ENCODE results near the gene HOXD13.
A peak's percentile ranks its signal among the peaks of the same experiment; 100 is the strongest.

The HOXD13 gene

DNA sequence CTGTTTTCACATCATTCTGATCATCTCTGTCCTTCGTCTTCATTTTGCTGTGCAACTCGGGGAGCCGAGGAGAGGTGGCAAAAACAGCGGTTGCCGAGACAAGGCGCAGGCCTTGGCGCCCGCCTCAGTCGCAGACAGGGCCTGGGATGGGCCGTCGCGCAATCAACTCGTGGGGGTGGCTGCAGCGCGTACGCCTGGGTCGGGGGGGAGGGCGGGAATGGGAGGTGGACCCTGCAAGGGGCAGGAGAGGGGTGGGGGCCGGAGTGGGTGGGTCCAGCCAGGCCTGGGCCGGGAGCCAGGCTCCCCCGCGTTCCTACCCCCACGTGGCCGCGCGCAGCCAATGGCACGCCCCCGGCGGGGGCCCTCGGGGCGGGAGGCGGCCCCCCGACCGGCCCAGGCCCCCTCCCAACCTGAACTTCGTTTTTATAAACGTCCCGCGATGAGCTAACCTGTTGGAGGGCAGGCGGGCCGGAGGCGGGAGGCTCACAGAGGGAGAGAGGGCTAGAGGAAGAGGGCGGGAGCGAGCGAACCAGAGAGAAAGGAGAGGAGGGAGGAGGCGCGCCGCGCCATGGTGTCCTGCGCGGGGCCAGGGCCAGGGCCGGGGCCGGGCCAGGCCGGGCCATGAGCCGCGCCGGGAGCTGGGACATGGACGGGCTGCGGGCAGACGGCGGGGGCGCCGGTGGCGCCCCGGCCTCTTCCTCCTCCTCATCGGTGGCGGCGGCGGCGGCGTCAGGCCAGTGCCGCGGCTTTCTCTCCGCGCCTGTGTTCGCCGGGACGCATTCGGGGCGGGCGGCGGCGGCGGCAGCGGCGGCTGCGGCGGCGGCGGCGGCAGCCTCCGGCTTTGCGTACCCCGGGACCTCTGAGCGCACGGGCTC is at the start of gene HOXD13:
TSS of gene HOXD13 (plus strand) at position 452 of the 875 bp plus-strand sequence. CDS start at position 622, 170 bp downstream.
- peak; percentile 84 for DNase-seq

DNA sequence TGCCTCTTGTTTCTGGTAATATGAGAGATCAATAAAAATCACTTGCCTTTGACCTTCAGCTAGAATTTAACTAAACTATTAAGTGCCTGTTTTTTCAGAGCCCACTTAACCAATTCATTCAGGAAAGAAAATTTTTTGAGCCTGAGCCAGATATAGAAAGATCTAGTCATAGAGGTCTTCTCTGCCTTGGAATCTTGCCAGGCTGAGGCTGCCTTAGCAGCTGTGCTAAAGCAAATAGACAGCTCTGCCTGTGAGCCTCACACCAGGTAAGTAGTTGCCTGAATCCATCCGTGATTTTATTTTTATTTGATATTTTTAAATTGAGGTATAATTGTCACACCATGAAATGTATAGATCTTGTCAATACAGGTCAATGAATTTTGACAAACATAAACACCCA is 36.1 kb upstream of the HOXD13 start:
- peak; percentile 68 for DNase-seq

DNA sequence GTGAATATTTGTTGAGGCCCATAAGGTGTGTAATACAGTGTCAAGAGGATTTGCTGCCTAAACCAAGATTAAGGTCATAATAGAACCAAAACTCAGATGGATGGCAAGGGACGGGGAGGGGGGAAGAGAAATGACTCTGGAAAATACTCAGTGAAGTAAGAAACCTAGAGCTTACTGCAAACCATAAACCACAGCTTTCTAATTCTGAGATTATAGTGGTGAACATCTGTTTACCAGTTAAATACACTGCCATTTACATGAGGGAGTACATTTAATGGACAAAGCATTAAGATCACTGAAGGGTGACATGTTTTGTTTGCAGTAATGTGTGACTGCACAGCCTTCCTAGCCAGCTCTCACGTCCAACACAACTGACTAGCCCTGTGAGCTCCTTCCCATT is 28.6 kb upstream of the HOXD13 start:
- DNase-seq: no peak

DNA sequence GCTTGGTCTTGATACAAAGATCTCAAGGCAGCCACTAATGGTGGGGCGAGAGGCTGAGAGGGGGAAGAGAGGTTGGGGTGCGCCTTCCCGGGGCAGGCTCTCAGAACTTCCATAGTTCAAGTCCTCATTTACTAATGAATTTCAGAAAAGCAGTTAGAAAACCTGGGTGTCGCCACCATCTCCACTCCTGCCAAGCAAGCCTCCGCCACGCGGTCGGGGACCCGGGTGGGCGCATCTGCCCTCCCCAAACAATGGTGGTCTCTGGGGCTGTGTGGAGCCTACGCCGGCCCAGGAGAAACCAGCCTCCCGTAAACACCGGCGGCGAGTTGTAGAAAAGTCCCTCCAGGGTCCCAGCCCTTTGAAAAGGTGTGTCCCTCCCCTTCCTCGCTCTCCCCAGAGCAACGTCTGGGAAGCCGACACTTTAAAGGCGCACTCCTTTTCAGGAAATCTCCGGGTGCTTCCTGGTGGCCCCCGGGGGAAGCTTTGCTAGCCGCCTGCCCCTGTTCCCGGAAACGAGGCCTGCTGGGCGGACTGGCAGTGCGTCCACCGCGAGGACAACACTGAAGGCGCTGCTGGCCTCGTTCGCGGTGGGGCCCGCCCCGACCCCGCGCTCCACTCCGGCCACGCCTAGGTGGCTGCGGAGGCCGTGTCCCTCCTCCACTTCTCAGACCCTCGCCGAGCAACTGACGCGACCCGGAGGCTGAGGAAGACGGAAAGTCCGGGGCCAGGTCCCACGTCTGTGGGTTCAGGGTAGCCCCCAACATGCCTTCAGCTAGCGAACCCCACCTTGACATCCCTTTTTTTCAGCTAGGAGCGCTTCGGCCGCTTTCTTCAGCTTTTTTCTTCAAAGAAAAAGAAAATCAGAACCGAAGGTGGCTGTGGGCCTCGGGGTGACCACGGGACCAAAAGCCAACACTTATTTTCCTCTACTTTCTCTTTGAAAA is 25.6 kb upstream of the HOXD13 start:
- DNase-seq: no peak

DNA sequence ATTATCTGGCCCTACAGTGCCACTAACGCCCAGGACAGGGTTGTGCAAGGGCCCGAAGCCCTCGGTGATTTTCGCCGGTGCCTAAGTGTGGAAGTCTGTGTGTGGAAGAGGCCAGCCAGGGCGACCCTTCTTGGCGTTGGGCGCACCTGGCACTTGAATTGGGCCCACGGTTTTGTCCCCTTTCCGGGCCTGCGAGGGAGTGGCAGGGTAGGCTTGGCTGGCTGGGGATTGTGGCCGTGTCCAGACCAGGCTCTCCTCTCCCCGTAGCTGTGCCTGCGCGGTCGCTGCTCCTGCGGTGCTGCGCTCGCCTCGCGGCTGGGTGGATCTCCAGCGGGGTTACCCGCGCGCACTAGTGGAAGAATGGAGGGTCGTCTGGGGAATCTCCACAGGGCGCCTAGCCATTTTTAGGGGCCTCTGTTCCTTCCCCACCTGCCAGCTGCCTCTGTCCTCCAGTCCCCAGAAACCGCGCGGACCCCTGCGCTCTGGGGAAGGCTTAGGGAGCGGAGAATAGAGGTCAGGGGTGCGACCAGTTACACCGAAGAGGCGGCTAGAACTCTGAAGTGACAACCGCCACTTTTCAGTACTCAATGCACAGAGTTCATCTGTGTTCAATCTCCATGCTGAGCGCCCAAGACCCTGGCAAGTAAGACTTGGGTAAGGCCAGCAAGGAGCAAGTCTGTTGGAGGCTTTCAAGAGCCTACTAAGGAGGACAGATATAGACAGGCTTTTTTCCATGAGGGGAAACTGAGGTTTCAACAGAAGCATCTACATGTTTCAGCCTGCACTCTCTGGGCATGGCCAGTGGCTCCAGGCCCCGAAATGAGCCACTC is 24.7 kb upstream of the HOXD13 start:
- no peak for DNase-seq

DNA sequence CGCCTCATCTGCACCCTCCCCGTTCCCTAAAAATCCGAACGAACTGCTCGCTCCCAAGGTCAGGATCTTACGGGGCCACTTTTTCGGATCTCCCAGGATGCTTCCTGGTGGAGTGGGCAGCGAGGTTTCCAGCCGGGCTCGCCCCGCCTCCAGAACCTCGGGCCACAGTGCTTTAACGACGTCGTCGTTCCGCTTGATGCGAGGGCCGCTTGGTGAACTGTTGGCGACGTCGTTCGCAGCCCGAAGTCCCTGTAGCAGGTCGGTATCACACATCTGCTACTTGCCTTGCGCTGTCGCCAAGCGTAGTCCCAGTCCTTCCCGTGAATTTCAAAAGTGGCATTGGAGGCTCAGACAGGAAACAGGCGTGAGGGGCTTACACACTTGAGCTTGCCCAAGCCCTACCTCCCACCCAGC is 24.1 kb upstream of the HOXD13 start:
- no peak for DNase-seq

DNA sequence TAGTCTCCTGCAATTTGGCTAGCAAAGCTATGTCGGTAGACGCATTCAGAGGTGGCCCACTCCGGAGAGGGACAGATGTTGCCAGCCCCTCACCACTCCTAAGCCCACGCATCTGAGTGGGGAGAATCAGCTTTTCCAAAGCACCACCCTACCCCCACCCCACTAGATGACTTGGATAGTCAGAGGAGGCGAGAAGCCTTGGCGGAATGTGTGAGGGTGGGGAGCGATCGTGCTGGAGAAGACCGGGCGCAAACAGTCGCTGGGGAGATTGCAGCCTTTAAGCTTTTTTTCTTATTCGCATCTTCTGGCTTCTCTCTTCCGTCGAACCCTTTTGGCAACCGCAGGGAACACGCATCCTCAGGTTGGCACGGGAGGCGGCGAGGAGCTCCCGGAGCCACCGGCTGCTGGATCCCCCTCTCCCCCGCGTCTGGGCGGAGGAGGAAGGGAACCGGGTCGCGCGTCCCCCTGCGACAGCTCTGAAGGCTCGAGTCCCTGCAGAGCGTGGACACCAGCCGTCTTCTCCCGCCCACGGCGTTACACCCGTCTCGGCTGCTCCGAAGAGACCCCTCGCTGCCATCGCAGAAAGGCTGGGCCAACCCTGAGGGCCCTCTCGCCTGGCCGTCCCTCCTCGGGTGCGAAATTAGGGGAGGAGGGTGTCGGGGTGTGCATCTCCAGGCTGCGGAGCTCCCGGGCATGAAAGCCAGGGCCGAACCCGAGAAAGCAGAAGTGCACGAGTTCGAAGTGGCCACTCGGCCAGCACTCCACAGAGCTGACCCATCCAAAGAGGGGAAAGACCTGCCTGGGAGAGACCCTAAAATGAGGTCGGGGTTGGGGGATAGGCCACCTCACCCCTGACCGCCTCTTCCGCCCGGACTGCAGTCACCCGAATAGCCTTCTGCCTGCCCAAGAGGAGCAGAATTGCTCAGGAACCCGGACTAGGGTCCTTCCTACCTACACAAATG is 20.9 kb upstream of the HOXD13 start:
- DNase-seq: no peak

DNA sequence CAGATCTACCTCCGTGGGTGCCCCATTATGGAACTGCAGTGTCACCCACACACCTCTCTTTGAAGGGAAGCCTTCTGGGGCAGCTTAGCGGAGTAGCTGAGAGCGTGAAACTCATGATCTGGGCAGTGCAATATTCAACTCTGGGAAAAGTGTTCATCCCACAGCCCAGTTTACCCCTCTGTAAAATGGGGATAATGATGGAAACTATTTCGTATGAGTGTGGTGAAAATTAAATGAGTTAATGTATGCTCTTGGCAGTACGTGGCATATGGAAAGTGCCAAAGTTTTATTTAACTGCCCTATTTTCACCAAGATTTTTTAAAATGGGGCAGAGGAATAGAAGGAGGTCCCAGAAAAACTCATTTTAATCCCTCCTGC is 20.2 kb upstream of the HOXD13 start:
- no peak for DNase-seq

DNA sequence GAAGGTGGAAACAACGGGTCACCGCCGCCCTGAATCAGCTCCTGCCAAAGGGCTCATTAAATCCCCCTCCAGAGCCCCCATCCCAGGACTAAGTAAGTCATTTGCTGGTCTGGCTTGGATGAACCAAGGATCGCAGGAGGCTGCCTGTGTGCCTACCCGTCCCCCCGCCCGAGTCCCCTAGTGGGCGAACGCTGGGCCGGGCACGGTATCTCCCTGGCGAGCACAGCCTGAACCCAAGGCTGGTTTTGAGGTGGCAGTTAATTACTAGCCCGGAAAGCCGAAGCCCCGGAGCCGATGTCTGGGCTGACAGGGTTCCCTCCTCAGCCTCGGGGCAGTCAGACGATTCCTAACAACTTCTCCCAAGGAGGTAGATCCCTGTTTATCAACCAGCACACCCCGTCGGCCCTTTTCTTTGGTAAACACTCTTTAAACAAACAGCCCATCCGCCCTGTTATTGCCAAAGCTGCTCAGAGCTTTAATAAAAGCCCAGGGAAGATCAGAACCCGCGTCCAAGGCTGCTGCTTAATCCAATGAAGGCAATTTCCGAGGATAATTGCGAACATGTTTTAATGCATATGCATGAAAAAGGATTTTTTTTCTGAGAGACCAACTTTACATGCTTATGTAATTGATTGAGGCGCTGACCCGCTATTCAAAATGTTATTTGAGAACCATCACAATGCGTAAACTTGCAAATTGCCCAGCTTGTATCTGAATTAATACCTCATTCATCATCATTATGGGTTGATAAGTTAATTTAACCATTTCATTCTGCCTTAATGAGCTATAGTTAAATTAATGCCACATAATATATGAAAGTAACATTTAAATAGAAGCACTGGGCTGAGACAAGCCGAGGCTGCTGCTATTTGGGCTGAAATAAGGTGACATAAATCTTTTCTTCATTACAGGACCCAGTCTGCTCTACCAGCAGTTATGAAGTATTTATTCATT is 19.3 kb upstream of the HOXD13 start:
- no peak for DNase-seq

DNA sequence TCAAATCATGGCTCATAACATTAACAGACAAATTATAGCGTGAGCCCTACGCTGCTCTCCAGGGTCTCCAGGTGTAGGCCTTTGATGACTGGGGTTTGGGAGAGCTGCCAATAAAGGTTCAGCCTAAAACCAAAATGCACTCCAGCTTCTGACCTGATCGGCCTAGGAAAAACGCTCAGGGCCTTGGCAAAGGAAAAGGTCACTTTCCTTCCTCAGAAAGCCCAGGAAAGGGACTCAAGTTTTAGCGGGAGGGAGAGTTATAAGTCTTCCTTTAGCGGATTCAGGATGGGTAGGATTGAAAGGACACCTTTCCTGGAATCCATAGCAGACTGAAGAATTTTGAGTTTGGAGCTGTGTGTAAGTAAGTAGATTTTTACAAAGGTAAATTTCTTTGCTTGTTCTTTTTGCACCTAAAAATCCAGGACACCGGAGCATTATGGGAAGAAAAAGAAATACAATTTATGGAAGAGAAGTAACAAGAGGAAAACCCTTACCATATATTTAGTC is 17.5 kb upstream of the HOXD13 start:
- no peak for DNase-seq

DNA sequence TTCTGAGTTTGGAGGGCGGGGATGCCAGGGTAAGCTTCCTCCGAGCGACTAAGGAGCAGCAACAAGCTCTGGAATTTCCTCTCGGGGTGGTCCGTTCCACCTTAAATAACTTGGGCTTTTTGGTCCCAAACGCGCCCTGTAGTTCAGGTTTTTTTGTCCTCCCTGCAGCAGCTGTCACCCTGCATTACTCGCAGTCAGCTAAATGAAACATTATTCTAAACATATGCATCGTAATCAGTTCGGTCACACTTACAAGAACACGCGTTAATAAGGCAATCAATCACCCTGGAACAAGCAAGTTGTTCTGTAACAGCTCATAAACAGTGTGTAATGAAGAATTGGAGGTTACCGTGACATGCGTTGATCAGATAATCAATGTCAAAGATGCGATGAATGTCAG is 17.0 kb upstream of the HOXD13 start:
- no peak for DNase-seq

DNA sequence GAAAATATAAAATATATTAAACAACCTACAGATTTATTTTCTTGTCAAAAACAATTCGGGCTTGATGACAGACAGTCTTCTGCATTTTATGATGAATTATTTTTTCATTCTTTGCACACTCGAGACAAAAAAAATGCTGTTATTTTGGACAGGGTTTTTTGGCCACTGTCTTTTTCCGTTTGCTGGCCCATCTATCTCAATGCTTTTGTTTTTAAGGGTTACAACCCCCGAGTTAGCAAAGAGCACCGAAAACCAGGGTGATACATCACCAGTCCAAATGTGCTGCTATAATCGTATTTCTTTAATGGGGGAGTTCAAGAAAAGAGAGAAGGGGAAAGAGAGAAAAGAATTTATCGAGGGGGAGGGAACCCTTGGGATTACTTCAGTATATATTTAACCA is 16.5 kb upstream of the HOXD13 start:
- DNase-seq: no peak

DNA sequence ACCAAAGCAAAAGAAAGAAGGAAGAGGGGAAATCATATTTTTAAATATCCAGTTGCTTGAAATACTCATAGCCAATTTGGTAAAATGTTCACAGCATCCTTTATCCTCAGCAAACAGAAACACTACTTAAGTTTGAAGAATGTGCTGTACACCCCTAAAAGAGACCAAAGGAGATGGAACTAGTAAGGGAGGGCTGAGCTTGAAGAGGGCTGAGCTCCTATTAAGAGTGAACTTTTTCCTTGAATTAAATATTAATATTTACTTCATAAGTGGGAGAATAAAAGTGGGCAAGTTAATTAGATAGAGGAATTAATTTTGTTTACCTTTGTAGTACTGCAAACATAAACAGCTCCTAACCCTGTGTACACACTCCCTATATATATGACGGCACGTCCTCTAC is 15.7 kb upstream of the HOXD13 start:
- DNase-seq: no peak

DNA sequence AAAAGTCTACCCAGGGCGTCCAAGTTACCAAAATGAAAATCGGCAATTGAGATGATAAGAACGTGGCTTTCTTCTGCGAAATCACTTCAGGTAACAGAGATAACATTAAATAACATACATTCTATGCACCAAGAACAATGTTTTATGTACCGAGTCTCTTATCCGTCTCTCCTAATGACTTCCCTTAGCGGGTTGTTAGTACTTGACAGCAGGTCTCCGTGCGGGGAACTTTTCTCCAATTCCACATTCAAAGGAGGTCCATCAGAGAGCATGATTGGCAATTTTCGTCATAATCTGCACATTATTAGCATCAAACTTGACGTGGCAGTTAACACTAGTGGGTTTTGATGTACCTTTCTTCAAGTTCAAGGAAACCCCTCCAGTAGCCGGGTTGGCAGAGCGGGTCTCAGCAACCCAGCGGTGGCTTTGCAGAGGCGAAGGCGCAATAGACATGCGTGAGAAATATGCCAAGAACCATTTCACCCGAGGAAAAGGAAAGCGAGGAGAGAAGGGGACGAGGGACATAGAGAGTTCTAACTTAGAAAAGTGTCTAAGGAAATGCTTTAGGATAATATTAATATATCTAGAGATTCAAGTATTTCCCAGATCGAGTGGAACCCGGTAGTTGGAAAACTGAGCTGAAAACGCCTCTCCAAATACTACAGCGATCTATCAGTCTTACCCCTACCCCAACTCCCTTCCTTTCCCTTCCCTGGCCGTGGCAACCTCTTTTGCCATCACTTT is 13.8 kb upstream of the HOXD13 start:
- DNase-seq: peak; percentile 46

DNA sequence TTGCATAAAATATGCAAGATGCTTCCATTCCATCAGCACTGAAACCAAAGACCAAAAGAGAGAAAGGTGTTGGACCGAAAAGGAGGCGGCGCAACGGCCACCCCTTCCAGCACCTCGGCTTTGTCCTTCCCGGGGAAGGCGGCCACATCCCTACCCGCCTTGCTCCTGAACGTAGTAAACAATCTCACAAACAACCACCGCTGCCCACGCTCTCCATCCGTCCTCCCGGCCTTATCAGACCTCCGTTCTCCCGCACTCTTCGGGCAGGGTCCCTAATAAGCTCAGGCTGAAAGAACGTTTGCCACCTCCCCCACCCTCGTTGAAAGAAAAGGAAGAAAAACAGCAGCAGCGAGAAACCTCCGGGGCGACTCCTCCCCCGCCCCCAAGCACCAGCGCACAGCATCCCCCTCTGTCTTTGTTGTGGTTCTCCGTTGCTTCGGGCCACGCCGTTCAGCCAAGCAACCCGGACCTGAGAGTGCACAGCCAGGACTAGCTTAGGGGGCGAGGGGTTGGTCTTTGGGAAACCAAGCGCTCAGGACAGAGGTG is 13.2 kb upstream of the HOXD13 start:
- peak; percentile 81 for DNase-seq

DNA sequence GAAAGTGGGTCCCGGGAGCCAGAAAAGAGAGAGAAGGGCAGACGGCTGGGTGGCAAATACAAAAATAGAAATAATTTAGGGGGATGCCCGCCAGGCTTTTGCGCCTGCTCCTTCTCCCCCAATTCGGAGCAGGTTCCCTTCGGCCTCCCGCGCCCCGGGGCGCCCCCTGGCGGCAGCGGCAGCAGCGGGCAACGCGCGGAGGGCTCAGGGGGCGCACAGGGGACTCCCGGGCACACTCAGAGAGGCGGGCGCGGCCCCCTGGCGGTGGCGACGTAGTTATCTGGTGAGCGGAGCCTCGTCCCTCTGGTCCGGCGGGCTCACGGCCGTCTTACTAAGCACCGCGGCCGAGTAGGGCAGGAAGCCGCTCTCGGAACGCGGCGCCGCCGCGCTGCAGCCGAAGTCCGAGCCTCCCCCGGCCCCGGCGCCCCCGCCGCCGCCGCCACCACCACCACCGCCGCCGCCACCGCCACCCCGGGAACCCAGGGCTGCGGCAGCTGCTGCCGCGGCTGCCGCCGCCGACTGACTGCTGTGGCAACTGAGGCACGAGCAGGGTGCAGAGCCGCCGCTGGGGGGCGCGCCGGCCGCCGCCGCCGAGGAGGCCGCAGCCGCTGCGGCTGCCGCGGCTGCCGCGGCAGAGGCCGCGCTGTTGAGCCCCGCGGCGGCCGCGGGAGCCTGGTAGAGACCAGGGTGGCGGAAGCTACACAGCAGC is 12.5 kb upstream of the HOXD13 start:
- peak; percentile 81 for DNase-seq

DNA sequence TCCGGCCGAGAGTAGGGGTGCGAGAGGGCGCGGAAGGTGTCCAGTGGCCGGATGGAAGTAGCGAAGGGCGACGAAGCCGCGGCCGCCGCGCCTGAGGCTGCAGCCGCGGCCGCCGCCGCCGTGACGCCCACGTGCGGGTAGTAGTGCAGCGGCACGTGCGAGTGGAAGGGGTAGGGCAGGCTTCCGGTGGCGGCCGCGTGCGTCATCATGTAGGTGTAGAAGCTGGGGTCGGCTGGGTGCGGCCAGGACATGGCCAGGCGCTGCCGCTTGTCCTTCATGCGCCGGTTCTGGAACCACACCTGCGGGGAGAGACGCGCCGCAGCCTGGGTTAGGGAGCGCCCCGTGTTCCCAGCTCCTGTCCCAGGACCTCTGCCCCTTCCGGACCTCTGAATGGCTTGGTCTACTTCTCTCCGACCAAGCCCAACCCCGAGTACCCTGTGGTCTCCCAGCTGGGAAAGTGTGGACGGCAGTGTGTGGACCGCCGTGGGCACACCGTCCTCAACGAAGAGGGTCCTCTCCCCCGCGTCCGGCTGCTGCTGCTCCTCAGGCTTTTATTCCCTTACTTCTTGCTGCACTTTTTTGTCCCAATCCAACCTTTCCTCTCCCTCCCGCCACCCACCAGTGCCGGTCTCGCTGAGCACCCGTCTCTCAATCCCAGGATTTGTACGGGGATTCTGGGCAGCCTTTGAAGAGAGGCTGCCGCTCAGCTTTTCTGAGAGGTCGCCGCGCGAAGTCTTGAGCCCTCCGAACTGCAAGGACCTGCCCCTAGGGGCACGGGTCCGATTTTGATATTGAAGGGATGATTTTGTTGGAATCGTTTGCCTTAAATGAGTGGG is 11.8 kb upstream of the HOXD13 start:
- DNase-seq: no peak

All from NCI-H2227 treated with DMSO at 0.1 percent for 48 hours (cell line).